Activated T-cell treated with anti-CD3 and anti-CD28 coated beads for 24 hours (primary cell): ENCODE results near the gene NUP188.
"Not testable (repeated sequence)": the region's sequence is repeated elsewhere in the genome, so short reads cannot be mapped to it uniquely, and the experiment has no call there.

Source experiments
- DNase-seq: peaks from one replicate; pipeline ENCODE4 v3.0.0-alpha.2; 2020; ENCODE audit warnings: low read depth

Gene NUP188

DNA sequence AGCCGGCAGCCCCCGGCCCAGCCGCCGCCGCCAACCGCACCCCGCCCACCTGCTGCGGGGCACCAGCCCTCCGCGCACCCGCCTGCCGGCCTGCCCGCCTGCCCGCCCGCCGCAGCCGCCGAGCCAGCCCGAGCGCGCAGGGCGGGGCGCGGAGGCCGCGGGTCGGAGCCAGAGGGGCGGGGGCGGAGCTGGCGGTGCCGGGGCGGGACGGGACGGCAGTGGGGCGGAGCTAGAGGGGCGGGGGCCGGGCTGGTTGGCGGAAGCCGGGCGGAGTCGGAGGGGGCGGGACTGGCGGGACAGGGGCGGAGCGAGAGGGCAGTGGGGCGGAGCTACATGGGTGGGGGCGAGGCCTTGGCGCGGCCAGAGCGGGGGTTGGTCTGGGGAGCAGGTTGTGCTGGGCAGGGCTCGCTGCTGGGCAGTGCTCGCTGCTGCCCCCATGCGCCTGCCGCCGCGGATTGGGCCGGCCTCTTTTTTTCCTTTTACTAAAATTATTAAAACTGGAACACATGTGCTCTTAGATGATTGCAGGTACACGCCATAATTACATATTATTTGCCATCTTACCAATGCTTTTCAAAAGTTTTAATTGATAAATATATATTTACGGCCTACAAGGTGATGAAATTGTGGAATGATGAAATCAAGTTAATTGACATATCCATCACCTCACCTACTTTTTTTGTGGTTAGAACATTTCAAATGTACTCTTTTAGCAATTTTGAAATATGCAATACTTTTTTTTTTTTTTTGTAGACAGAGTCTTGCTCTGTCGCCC is 80.9 kb downstream of the NUP188 start, which contains the start of gene SH3GLB2:
Gene SH3GLB2 (minus strand): TSS at position 140 of the 775 bp plus-strand sequence. CDS start 177 bp downstream, outside the sequence.
- peak; percentile 93 for DNase-seq

DNA sequence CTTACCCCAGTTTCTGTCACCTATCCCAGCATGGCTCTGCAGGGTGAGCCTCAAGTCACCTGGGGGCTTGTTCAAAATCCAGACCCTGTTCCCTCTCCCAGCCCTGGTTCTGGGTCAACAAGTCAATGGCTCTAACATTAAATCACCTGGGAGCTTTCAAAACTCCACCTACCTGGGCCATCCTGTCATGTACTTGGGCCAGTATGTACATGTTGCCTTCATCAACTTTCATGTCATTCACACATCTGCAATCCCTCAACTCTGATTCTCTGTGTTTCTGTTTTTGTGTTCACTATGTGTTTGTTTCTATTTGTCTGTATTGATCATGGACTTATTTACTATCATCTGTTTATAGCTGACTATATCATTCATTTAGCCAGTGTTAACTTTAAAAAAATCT is 82.7 kb downstream of the NUP188 start:
- no peak for DNase-seq

DNA sequence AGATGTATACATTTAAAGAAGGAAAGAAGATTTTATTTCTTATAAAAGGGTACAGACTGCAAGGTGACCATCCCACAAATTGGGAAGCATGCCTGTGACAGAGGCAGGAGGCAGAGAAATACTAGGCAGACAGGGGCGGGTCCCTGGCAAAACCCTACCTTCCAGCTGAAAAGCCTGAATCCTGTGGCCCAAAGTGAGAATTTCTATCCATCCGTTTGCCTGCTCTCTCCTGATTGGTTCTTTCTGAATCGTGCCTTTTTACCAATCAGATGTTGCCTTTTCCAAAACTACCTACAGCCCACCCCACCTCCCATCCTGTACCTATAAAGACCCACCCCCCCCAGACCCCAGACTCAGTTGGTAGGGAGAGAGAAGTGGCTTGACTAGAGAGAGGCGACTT is 84.0 kb downstream of the NUP188 start:
- no peak for DNase-seq

GRCh38 chr9:129032541-129033159 is 85.2 kb downstream of the NUP188 start:
- DNase-seq, result no peak

- no peak for DNase-seq
Observed at GRCh38 chr9:129033216-129033615, 85.7 kb downstream of the NUP188 start.

GRCh38 chr9:129035838-129036237 is 88.3 kb downstream of the NUP188 start:
- not testable (repeated sequence) for DNase-seq

GRCh38 chr9:129036241-129036922 is 88.9 kb downstream of the NUP188 start, which contains the start of gene MIGA2:
Gene MIGA2 (plus strand): TSS chr9:129036626. CDS start chr9:129040595, 3,969 bp downstream.
- DNase-seq, result peak; percentile 92

DNA sequence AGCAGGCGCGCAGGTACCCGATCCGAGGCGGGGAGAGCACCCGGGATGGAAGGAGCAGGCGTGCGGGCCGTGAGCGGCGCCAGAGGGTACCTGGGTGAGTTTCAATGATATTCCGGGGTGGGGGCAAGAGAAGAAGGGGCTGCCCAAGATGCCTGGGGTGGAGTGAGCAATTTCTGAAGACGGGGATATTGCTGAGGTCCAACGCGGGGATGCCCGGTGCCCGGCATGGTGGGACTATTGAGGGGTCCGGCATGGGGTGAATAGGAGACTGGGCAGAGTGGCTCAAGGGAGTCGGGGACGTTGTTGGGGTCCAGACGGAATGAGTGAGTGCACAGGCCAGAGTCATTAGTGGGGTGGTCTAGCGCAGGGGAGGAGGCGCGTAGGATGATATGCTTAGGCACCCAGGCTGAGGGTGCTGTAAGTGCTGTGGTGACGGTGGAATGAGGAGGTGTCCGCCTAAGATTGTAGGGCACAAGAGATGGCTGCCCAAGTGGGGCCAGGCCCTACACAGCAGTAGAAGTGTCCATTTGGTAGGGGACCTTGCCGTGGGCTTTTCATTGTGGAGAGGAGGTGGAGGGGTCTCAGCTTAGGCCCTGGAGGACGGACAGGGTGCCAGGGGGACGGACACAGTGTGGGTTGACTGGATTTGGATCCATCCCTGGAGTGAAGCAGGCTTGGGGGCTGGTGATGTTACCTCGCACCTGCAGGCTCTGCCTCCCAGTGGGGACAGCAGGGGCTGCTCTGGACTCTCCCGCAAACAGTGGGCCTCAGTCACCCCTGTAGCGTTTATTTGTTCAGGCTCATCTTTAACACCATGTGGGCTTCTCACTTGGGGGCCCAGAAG is 89.6 kb downstream of the NUP188 start:
- DNase-seq, result no peak

- no peak for DNase-seq
Observed at GRCh38 chr9:129037767-129038098, 90.2 kb downstream of the NUP188 start.

- no peak for DNase-seq
Observed at GRCh38 chr9:129038109-129038852, 90.8 kb downstream of the NUP188 start.

- no peak for DNase-seq
Observed at GRCh38 chr9:129040113-129040643, 92.7 kb downstream of the NUP188 start.

- DNase-seq, result no peak
Observed at GRCh38 chr9:129042016-129042415, 94.5 kb downstream of the NUP188 start.

- DNase-seq, result no peak
Observed at GRCh38 chr9:129052592-129052991, 105.1 kb downstream of the NUP188 start.

GRCh38 chr9:129053020-129053419 is 105.5 kb downstream of the NUP188 start:
- no peak for DNase-seq

DNA sequence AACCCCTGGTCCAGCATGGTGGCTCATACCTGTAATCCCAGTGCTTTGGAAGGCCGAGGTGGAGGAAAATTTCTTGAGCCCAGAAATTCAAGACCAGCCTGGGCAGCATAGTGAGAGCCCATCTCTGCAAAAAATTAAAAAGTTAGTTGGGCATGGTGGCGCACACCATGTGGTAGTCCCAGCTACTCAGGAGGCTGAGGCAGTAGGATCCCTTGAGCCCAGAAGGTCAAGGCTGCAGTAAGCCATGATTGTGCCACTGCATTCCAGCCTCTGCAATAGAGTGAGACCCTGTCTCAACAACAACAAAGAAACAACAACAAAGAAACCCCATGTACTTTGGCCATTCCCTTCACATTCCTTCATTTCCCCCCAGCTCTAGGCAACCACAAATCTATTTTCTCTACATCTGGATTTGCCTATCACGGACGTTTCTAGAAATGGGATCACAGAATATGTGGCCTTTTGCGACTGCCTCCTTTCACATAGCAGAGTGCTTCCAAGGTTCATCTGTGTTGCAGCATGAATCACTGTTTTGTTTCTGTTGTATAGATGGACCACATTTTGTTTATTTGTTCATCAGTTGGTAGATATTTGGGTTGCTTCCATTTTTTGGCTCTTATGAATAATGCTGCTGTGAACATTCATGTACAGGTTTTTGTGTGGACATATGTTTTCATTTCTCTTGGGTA is 106.8 kb downstream of the NUP188 start:
- DNase-seq, result no peak
